ENCODE measurements around the gene DOCK6.

- TF ChIP-seq CTCF (IDR thresholded peaks at IDR 0.05) (no peak), POLR2A (IDR thresholded peaks at IDR 0.05) (no peak)
Measured at GRCh38 chr19:11195681-11196080, 66.6 kb downstream of the DOCK6 start.

All from ovary (tissue), 3 donors.